Activated CD4-positive, alpha-beta T cell treated with anti-CD3 and anti-CD28 coated beads for 4 hours (primary cell): ENCODE results near the gene CCNQ.

ENCODE experiments used
- DNase-seq, 2 donors: peaks; one replicate each; pipeline ENCODE4 v3.0.0-alpha.2; 2020

The CCNQ gene

DNA sequence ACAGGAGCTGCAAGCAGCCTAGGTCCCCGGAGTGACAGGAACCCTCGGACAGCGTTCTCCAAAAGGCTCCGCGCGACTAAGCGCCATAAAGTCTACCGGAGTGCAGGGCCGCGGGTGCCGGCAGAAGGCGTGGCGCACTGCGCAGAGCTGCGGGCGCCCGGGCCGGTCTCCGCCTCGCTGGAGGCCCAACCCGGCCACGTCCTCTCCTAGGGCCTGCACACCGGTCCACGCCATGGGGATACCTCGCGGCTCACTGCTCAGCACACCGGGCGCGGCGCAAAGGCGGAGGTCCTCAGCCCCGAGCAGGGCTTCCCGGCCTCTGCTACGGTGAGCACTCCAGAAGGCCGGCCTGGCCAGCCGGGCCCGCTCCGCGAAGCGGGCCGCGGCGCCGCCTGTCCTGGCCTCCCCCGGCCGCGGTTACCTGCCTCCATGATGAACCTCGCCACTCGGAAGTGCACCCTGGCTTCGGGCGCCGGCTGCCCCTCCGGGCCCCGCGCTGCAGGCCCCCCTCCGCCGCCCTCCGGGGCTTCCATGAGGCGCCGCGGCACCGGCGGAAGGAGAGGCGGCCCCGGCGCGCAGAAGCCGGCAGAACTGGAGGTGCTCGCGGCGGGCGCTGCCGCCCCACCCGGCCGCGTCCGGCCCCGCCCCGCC is at the start of gene CCNQ:
CCNQ (minus strand) TSS at position 599 of the 651 bp plus-strand sequence; CDS start at position 533, 66 bp downstream.
- DNase-seq, result peak in 1 of 2 donors; percentile 9

DNA sequence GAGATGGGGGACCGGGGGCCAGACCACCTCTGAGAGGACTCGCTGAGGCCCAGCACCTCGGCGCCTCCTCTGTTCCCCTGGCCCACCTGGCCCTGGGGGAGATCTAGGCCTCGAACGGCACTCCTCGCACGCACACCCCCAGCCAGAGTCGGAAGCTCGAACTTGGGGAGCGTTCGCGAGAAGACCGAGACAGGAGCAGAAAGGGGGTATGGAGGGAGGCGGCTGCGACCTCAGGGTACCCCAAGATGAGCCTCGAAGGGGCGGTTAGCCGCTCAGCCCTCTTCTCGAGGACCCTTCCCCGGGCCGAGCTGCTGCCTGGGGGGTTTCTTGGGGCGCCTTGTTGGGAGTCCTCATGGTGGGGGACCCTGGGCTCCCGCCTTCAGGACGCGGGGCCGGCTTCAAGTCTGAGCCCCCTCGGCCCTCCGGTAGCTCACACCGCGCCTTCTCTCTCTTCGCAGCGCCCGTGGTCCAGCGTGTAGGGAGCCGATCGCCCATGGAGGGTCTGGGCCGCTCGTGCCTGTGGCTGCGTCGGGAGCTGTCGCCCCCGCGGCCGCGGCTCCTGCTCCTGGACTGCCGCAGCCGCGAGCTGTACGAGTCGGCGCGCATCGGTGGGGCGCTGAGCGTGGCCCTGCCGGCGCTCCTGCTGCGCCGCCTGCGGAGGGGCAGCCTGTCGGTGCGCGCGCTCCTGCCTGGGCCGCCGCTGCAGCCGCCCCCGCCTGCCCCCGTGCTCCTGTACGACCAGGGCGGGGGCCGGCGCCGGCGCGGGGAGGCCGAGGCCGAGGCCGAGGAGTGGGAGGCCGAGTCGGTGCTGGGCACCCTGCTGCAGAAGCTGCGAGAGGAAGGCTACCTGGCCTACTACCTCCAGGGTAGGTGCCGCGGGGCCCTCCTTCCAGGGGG is 48.8 kb upstream of the CCNQ start:
- no peak for DNase-seq

DNA sequence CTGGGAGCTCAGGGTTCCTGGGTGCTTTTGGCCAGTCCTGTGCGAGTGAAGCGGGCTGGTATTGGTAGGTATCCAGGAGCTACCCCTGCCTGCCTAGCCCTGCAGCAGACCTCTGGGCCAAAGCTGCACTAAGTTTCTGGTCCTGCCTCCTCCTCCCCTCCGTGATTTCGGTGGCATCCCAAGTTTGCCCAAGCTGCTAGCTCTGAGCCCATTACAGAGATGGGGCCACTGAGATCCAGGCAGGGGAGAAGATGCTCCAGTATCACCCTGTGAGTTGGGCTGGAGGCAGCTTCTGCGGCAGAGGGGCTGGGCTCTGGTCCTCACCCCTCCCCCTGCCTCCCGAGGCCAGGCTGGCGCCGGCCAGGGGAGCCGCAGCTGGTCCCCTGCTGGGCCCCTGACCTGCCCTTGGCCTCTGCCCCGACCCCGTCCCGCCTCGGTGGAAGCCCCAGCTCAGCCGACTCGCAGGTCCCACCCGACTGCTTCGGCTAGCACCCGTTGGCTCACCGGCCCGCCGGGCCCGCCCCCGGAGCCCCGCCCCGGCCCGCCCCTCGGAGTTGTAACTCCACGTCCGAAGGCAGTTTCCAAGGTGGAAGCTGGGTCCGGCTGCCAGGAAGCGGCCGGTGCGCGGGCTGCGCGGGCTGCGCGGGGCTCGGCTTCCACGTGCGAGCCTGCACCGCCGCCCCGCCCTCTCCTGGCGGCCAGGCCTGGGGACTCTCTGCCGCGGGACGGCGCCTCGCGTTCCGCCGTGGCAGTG is 47.9 kb upstream of the CCNQ start, which contains the start of gene DUSP9:
DUSP9 (plus strand) TSS at position 584 of the 754 bp plus-strand sequence. CDS start 751 bp downstream, outside the sequence.
- DNase-seq, result no peak

DNA sequence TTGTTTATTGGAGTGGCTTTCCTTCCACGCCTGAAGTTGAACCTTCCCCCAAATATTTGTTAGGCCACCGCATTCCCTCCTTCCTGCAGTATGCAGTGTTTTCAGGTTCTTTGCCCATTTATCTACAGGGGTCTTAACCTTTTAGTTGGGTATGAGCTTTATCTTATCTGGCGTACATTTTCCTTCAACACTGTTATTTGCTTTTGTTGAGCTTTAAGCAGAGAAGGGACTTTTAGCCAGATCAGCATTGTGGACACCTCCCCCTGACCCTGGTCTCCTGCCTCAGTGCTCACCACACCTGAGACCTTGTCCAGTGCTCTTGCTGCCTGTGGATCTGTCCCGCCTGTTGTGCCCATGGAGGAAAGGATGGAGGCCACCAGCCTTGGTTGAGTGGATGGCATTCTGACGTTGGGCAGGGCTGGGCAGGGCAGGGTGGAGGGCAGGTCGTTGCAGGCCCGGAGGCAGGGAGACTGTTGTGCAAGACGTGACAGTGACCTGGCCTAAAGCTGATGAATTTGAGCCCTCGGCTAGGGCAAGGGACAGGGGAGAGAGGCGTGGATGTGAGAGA is 47.1 kb upstream of the CCNQ start:
- DNase-seq, result no peak

DNA sequence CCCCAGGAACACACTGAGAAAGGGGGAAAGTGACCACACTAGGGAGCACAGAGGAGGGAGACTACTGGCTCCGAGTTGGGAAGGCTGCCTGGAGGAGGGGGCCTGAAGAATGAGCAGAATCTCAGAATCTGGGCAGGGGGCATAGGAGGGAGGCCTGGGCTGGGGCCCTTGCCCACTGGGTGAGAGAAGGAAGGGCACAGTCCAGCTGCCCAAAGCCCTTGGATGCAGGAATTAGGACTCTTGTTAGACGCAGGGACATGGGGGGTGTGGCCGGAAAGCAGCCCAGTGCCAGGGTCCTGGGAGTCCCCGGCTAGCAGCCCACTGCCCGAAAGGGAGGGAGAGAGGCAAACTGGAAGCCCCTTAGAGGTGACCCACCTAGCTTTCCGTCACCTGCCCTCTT is 46.2 kb upstream of the CCNQ start:
- no peak for DNase-seq

DNA sequence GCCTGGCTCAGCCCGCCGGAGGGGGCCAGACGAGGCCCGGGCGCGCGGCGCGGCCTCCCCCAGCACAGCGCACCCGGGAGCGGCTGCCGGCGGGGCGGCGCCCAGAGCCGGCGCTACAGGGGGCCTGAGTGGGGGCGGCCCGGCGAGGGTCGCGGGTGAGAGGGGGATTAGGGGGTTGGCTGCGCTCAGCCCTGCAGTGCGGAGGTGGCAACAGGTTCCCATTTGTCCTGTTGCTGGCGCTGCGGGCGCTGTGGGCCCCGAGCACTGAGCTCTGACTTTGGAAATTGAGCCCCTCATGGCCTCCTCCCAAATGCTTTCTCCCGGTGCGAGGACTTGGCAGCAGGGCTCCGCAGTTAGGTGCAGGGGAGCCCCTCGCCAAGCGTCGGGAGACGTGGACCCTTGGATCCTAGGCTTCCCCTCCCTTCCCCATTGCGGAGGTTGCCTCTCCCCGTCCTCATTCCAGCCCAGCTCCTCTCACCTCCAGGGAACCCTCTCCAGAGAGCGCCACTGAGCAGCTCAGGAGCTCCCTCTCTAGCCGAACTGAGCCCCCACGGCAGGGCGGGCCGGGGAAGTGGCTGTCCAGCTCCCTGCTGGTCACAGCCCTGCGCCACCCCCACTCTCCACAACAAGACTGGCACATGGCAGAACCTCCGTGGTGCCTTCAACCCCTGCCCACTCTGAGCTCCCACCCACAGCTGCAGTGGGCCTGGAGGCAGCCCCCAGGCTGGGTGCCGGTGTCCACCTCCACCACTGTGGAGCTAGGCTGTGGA is 45.6 kb upstream of the CCNQ start:
- no peak for DNase-seq

DNA sequence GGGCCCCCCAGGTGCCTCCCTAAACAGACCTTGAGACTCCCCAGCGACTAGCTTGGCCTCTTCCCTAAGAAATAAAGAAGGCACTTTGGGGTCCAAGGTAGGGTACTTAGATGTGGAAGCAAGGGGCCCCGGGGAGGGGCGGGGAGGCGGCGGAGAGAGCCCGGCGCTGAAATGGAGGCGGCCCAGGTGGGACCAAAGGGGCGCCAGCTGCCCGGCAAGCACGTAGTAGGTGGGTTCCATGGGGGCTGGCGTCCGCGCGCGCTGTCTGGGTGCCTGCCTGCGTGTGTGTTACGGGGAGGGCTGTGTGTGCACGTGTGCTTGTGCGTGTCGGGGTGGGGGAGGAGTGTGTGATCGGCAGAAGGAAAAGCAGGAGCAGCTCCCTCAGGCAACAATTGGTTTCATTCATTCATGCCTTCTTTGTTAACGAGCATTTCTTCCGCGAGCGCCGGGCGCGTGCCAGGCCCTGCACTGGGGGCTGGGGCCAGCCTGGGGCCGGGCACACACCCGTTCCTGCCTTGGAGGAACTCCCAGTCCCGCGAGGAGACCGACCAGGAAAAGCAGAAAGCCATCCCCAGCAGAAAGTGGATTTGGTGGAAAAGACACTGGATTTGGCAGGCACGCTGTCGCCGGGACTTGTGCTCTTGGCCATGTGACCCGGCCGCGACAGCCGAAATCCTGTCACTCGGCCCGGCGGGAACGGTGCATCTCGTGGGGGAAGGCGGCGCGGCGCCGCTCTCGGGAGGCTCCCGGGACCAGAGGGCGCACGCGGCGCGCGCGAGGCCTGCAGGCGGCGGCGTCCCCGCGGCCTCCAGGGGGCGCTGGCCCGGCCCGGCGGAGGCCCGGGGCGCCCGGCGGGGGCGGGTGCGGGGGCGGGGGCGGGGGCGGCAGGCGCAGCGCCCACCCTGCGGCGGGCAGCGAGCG is 44.8 kb upstream of the CCNQ start:
- no peak for DNase-seq

DNA sequence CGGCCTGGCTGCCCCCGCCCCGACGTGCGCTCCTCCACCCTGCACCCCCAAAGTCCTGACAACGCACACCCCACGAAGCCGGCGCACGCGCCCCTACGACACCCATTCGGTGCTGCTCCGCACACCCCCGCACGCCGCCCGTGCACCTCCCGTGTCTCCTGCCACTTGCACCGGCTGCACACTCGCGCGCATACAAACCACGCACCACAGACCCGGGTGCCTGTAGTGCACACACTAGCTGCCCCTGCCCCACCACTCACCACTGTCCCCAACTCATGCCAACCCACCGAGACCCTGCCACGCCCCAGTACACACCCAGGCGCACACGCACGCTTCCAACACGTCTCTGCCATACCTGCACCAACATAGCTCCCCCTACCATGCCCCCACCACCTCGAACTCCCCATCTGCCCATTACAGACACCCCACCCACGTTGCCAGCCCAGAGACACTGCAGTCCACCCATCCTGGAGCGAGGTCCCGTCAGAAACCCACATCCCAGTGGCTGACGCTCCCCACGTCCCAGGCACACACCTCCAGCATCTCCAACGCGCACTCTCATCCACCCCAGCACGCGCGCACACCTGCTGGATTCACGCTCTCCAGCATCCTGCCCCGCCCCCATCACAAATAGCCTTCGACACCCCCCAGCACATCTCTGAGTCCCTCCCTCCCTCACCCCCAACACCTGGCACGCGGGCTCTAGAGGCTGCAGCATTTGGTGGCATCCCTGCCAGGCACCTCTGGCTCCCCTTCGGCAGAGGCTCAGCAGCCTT is 43.9 kb upstream of the CCNQ start:
- DNase-seq, result no peak

DNA sequence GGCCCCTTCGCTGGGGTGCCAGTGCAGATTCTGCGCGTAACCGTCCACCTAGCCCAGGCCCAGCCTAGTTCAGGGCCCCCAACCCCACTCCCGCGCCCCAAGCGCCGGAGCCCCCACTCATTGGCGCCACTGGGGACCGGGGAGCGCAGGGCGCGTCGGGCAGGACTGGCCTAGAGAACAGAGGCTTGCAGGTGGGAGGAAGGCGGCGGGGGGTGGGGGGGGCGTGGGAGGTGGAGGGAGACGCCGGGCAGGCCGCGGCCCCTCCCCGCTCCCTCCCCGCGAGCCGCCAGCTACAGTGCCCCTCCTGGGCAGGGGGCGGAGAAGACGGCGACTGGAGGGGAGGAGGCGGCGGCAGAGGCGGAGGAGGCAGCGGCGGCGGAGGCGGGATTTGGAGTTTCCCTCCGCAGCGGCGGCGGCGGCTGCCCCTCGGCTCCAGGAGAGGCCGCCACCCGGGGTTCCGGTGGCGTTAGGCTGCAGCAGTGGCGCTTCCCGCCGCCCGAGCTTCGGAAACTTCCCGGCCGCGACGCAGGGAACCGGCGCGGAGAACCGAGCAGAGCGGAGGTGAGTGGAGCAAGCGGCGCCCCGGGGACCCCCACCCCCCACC is 43.2 kb upstream of the CCNQ start:
- DNase-seq, result peak in 1 of 2 donors; percentile 24

DNA sequence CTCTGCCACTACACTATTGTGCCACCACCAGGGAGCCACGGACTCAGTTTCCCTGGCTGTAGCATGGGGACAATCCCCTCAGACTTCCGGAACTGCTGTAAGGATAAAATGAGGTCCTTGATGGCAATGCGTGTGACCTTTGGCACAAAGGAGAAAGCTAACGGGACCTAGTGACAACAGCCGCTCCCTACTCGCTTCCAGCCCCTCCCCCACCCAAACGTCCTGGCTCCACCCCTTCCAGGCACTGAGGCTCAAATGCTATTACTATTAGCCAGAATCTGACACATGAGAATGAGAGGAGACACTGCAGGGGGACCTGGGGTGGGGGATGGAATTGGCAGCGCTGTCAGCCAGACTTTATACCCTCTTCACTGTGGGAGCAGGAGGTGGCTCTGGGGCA is 42.7 kb upstream of the CCNQ start:
- no peak for DNase-seq

DNA sequence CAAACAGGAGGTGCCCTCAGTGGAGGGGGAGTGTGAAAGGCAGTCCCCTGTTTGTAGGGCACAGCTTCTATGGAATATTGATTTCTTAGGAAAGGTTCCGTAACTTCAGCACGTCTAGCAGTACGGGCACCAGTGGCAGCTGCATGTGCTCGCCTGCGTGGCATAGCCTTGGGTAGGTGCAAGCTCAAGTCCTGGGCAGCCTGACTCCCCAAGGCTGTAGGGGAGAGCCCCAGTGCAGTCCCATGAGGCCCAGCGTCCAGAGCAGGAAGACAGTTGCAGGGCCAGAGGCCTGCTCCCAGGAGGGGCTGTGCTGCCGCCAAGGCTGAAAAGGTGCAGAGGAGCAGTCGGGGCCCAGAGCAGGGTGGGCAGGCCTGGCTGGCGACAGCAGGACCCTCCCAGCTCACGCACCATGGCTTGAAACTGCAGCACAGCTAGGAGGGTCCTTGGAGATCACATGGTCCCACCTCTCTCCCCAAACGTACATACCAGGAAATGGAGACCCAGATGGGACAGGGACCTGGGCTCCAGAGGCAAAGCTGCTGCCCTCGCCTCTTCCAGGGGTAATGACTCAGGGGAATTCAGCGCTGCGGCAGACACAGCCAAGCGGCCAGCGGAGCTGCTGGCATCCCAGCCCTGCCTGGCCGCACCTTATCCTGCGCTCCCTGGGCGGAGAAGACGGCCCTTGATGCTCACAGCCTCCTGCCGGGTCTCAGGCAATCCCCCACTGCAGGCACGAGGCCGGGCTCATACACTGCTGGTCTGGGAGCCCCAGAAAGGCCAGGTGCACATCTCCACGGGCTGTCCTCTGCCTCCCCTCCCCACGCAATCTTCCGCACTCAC is 42.0 kb upstream of the CCNQ start:
- DNase-seq, result no peak

DNA sequence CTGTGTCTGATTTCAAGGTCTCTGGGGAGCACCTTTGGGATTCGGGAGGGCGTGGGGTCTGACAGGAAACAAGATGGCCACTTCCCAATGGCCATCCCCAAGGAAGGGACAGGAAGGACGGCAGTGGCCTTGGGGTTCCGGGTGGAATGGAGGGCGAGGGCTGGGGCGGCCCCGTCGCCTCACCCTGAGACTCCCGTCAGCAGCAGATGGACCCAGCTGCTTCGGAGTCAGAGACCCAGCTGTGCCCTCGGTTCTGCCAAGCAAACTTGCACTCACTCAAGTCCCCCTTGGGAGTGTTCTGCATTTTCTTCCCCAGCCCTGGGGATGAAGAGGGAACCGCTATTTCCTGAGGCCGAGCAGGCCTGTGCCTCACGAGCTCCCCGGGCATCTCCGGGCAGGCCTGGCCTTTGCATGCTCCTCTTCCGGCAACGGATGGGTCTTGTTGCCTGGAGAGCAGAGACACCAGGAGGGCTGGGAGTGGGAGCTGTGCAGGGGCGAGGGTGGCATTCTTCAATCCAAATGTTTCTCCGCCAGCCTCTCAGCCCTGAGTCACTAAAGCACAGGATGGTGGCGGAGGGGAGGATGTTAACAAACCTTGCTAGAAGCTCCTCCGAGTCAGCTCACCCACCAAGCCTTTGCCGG is 41.2 kb upstream of the CCNQ start:
- no peak for DNase-seq

DNA sequence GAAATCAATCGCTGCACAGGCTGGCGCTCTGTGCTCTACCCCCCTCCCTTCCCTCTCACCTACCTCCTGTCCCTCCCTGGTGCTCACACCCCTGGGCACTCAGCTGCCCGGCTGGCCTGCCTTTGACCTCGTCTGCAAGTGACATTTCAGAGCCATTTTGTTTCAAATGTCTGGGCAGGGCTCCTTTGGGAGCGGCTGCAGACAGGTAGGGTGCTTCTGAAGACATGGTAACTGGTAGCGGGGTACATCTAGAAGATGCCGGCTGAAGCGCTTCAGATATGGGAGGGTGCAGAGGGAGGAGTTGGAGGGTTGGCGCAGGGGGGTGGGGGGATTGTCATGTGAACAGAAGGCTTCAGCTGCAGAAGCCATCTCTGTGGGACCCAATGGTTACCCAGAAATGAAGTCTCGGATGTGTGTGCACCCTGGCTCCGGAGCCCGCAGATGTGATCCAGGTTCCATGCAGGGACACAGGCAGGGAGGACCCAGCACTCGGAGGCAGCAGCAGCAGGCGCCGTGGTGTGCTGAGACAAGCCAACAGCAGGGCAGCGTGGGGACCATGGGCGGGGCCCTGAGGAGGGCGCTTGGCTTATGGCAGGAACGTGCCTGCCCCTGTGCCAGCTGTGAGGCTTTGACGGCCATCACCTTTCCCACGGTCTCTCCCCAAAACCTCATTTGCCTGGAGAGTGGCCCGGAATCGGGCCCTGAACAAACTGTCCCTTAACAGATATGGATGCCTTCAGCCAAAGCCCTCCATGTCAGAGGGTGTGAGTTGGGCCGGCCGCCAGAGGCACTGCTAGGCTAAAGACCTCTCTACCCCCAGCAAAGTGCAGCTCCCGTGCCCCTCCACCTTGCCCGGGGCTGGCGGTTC is 40.5 kb upstream of the CCNQ start:
- no peak for DNase-seq

DNA sequence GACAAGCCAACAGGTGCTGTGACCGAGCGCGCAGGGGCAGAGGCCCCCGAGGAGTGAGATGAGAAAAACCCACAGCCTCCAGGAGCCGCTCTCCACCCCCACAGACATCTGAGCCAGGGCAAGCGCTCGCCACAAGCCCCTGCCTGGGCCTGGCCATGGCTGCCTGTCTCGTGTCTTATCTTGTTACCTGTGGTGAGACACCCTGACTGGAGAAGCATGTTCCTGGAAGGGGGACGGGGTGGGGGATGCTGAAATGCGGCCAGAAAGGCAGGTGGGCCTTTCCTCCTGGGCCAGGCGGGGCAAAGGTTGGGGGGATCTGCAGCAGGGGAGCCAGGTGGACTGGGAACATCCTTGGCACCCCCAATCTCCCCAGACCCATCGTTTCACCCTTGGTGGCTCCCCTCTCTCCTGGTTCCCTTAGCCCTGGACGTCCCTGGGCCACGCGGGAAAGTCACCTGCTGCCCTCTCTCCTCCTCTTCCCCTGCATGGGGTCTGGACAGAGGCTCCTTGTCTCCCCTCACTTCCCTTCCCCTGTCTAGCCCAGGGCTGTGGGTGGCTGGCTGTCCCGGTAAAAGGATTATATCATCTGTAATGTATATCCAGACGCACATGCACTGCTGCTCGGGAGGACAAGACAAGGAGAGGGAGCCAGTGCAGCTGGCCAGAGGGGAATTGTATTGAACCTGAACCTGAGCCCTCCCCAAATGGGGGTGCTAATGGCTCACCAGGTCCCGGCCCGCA is 39.7 kb upstream of the CCNQ start:
- no peak for DNase-seq

DNA sequence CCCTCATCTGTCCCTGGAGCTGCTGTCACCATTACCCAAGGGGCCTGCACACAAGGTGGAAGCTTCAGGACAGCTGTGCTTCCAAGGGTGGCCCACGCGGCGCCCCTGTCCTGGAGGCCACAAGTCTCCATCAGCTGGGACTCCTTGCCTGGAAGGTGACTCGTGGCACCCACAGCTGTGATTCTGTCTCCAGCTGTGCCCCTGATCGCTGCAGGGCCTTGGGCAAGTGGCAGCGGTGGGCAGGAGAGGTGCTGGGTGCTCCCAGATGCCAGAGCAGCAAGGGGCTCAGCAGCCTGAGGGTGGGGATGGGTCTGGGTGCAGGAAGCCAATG is 39.1 kb upstream of the CCNQ start:
- no peak for DNase-seq

DNA sequence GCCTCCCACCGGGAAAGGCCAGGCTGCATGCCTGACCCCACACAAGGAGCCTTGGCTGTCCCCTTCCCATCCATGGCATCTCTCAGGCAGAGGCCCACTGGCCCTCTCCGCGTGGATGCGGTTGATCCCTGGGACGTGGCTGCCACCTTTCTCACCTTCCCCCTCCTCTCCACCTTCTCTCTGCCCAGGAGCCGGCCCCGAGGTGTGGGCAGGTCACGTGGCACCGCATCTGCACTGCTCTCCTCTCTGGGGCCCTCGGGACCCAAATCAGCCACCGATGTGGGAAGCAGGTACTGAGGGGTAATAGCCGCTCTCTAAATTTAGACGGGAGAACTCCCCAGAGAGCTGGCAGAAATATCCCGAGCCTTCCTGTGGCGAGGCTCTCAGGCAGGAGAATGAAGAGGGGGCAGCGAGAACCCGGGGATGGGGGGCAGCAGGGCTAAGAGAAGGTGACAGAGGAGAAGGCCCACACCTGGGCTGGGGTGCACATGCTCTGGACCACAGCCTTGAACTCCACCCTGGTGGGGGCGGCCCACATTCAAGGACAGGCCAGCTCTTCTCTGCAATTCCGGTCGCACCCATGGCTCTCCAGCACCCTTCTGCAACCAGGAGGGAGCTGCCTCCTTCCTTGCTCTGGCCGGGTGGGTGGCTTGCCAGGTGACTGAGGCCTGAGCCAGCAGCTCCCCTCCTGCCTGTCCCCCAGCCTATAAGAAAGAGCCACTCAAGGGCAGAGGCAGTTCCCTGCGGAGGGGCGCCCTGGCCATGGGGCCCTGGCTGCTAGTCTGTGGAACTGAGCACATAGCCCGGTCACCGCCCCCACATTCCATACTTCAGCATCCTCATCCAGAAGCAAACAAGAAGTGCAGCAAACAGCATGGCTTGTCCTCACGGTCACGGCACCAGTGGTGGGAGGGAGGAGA is 38.4 kb upstream of the CCNQ start:
- DNase-seq, result no peak
